Aorta (tissue), 5 donors: Measurements from ENCODE around the gene VSNL1. TPM values are rescaled to one million over a fixed set of nuclear protein-coding genes. Genes with fewer than 3 reads are reported as not detected.

Experiments used
- ATAC-seq: fragments of 200-7000 bp; cut with Tn5 transposase; one replicate; pipeline ENCODE4 v1.9.1; 2022; ENCODE audit warnings: moderate library complexity; ENCODE audit not compliant: low FRiP score
- DNase-seq, 2 donors: peaks; one replicate each; pipeline ENCODE4 v3.0.0-alpha.2; 2020
- H3K27ac ChIP-seq, 2 donors: one replicate each; pipeline ENCODE4 v1.5.1; 2013; ENCODE audit warnings: low read length in 2 of 2, mild to moderate bottlenecking in 2 of 2, moderate library complexity in 2 of 2, control low read depth in 1 of 2, inconsistent platforms in 1 of 2, low read depth in 1 of 2
- H3K27me3 ChIP-seq, 2 donors: one replicate each; pipeline ENCODE4 v1.6.1; 2013; ENCODE audit warnings: control low read depth in 1 of 2, low read length in 1 of 2, mild to moderate bottlenecking in 1 of 2, moderate library complexity in 1 of 2; ENCODE audit not compliant: insufficient read depth in 2 of 2, control insufficient read depth in 1 of 2
- H3K36me3 ChIP-seq, 2 donors: one replicate each; pipeline ENCODE4 v1.6.1; 2013; ENCODE audit warnings: control low read depth in 1 of 2, low read length in 1 of 2, mild to moderate bottlenecking in 1 of 2; ENCODE audit not compliant: insufficient read depth in 2 of 2, control insufficient read depth in 1 of 2
- H3K4me1 ChIP-seq, 2 donors: one replicate each; pipeline ENCODE4 v1.6.1; 2013; ENCODE audit warnings: low read length in 2 of 2, control low read depth in 1 of 2, mild to moderate bottlenecking in 1 of 2, moderate library complexity in 1 of 2; ENCODE audit not compliant: insufficient read depth in 2 of 2, control insufficient read depth in 1 of 2
- H3K4me3 ChIP-seq, 2 donors: one replicate each; pipeline ENCODE4 v1.5.1; 2013; ENCODE audit warnings: low read length in 2 of 2, control low read depth in 1 of 2, mild to moderate bottlenecking in 1 of 2
- H3K9me3 ChIP-seq: one replicate; pipeline ENCODE4 v1.6.1; 2013; ENCODE audit warnings: mild to moderate bottlenecking, low read length; ENCODE audit not compliant: control insufficient read depth
- WGBS, 2 donors: extraction: QIAGEN DNeasy Blood & Tissue Kit; methylation state at CpG; one replicate each; pipeline ENCODE4 v1.1.7; 2013; 5-methylcytosine and 5-hydroxymethylcytosine counted together
- intact Hi-C, 2 donors: fragments of 100-400 bp; cut with DNase I; formaldehyde crosslinking; loops; one replicate each; pipeline versions ENCODE4 v1.14.2 to v1.15.0; 2022
- polyA plus RNA-seq, 2 donors: library from polyadenylated mRNA; stranded (reverse); fragments of 200-250 nt; gene quantifications; one replicate each; pipeline ENCODE4 v1.2.3, GENCODE V29; 2013
- total RNA-seq, 2 donors: library from RNA; stranded (reverse); fragmentation: NEBNext Ultra II Directional; extraction: Animal tissue kit (Norgen Biotek cat#: 25700); gene quantifications; one replicate each; pipeline ENCODE4 v1.2.1, GENCODE V29; 2021
- donor health status: healthy with polysubstance abuse.
- donor health status: Bipolar disorder and iron deficiency.
- donor health status: DM: no; HTN: no; CAD: no.
- donor health status: DM: no; HTN: no; CAD: no.
- donor health status: DM: yes; HTN: yes; CAD: no.

The VSNL1 gene
- total and polyA plus RNA-seq, 4 donors, result not detected

- H3K9me3 ChIP-seq, result no peaks in the 10 kb centered on the region
- intact Hi-C loops, result no loop called here
- peaks cover 0 to 3% of the 10 kb centered on the region in 2 donors for H3K27me3 ChIP-seq
- DNase-seq (no peak), ATAC-seq (no peak)
- H3K4me3 ChIP-seq, result no peak overlapping the region
- H3K4me1 ChIP-seq, result no peaks in the 10 kb centered on the region
- 98 to 100% methylated on average over 1 of the region's 1 CpG for WGBS, 2 donors
- H3K36me3 ChIP-seq, result no peaks in the 10 kb centered on the region
- H3K27ac ChIP-seq, result no peak overlapping the region
These were observed 66.9 kb downstream of the VSNL1 start for GRCh38 chr2:17607379-17607778.

- intact Hi-C loops, result no loop called here
- DNase-seq (no peak), ATAC-seq (no peak)
- Histone ChIP-seq H3K4me3 (no peak overlapping the region), H3K4me1 (no peaks in the 10 kb centered on the region), H3K36me3 (no peaks in the 10 kb centered on the region), H3K27me3 (peaks cover 0 to 3% of the 10 kb centered on the region in 2 donors), H3K9me3 (no peaks in the 10 kb centered on the region), H3K27ac (no peak overlapping the region)
- 71 to 79% methylated on average over 4 of the region's 4 CpGs for WGBS, 2 donors
These were observed 67.8 kb downstream of the VSNL1 start for GRCh38 chr2:17608251-17608650.

- Histone ChIP-seq H3K27me3 (peaks cover 0 to 3% of the 10 kb centered on the region in 2 donors), H3K4me3 (no peak overlapping the region), H3K36me3 (no peaks in the 10 kb centered on the region), H3K27ac (no peak overlapping the region), H3K4me1 (no peaks in the 10 kb centered on the region), H3K9me3 (no peaks in the 10 kb centered on the region)
- WGBS, 2 donors, result 0 to 5% methylated on average over 3 of the region's 3 CpGs
- DNase-seq, result no peak
- ATAC-seq, result no peak
- intact Hi-C loops, result no loop called here
These were observed 70.0 kb downstream of the VSNL1 start for GRCh38 chr2:17610521-17610920.

GRCh38 chr2:17611036-17611435, 70.5 kb downstream of the VSNL1 start:
- intact Hi-C loops, result no loop called here
- DNase-seq, result no peak
- H3K36me3 ChIP-seq, result no peaks in the 10 kb centered on the region
- H3K4me3 ChIP-seq, result no peak overlapping the region
- no peak overlapping the region for H3K27ac ChIP-seq
- no peaks in the 10 kb centered on the region for H3K4me1 ChIP-seq
- peaks cover 0 to 3% of the 10 kb centered on the region in 2 donors for H3K27me3 ChIP-seq
- no peak for ATAC-seq
- WGBS, 2 donors, result 92% methylated on average over 3 of the region's 3 CpGs
- H3K9me3 ChIP-seq, result no peaks in the 10 kb centered on the region

DNA sequence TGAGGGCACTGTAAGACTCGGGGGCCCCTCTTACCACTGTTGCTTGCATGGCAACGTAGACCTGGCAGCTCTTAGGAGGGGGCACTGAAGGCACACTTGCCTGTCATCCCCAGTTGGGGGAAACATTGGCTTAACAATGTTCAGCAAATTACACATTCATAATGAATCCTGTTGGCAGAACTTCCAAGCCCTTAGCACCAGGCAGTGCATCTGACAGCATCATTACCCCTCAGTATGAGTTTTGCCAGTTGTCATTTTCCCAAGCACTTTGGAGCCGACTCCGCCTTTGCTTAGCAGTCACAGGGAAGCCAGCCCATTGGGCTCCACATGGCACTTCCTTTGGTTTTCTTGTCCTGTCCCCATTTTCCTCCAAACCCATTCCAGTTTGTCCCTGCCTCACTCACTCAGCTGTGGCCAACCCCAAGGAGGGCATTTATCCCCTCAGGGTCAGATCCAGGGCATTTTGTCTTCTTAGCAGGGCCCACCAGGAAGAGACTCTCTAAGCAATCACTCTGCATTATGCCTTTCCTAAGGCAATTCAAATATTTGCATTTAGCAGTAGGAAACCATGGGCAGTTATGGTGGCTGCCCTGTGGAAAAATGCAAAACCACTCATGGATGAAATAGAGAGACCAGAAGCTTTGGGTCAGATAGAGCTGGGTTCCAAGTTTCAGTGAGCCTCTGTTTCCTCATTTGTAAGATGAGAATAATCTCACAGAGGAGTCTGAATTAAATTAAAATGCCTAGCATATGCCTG, 73.9 kb downstream of the VSNL1 start:
- no peaks in the 10 kb centered on the region for H3K27me3 ChIP-seq
- WGBS, 2 donors, result 93 to 94% methylated on average over 4 of the region's 4 CpGs
- intact Hi-C loops, result no loop called here
- H3K4me3 ChIP-seq, result no peak overlapping the region
- H3K27ac ChIP-seq, result no peak overlapping the region
- ATAC-seq (no peak), DNase-seq (no peak)
- no peaks in the 10 kb centered on the region for H3K4me1 ChIP-seq
- no peaks in the 10 kb centered on the region for H3K36me3 ChIP-seq
- no peaks in the 10 kb centered on the region for H3K9me3 ChIP-seq

GRCh38 chr2:17615147-17615546, 74.7 kb downstream of the VSNL1 start:
- 77 to 80% methylated on average over 1 of the region's 1 CpG for WGBS, 2 donors
- ATAC-seq (no peak), DNase-seq (no peak)
- Histone ChIP-seq H3K4me3 (no peak overlapping the region), H3K36me3 (no peaks in the 10 kb centered on the region), H3K4me1 (no peaks in the 10 kb centered on the region), H3K9me3 (no peaks in the 10 kb centered on the region), H3K27me3 (no peaks in the 10 kb centered on the region), H3K27ac (no peak overlapping the region)
- intact Hi-C loops, result no loop called here

GRCh38 chr2:17615728-17616351, 75.3 kb downstream of the VSNL1 start:
- DNase-seq, result no peak
- WGBS, 2 donors, result 100% methylated on average over 1 of the region's 1 CpG

DNA sequence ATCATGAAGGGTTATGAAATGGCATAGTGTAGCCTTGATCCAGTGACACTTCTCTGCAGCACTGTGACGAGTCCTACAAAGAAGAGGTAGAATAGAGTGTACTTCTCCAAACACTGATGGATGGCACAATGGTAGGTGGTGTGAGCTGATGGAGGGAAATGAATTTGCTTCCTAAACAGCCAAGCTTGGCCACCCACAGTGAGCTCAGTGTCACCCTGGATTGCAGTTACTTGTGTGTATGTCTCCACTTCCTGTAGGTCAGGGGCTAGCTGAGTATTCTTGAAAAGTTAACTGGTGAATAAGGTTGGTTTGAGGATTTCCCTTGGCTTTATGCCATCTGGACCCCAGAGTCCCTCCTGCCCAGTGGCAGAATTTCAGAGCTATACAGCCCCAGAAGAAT, 75.9 kb downstream of the VSNL1 start:
- Histone ChIP-seq H3K4me1 (no peaks in the 10 kb centered on the region), H3K9me3 (no peaks in the 10 kb centered on the region), H3K27me3 (no peaks in the 10 kb centered on the region), H3K4me3 (no peak overlapping the region), H3K27ac (no peak overlapping the region), H3K36me3 (no peaks in the 10 kb centered on the region)
- ATAC-seq, result no peak
- WGBS, 2 donors, result 98 to 99% methylated on average over 1 of the region's 1 CpG
- DNase-seq, result no peak
- intact Hi-C loops, result no loop called here

More at GRCh38 chr2:17615728-17616351, 75.3 kb downstream of the VSNL1 start:
- no peak overlapping the region for H3K4me3 ChIP-seq
- H3K27me3 ChIP-seq, result no peaks in the 10 kb centered on the region
- intact Hi-C loops, result no loop called here
- H3K27ac ChIP-seq, result no peak overlapping the region
- no peak for ATAC-seq
- no peaks in the 10 kb centered on the region for H3K9me3 ChIP-seq
- H3K4me1 ChIP-seq, result no peaks in the 10 kb centered on the region
- H3K36me3 ChIP-seq, result no peaks in the 10 kb centered on the region

DNA sequence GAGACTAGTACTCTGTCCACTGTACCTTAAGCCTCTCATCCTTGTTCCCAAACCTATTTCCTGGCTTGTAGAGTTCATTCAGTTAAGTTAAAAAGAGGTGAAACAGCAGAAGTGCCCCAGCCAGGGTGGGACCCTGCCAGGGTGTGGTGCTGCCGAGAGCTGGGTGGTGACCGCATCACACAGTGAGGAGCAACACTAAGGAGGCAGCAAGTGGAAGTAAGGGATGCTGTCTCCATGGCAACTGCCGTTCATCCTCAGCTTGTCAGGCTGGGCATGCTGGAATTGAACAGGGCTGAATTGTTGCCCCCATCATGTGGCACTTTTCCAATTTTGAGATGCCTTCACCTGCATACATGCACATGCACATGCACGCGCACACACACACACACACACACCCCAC, 77.0 kb downstream of the VSNL1 start:
- DNase-seq (no peak), ATAC-seq (no peak)
- Histone ChIP-seq H3K4me1 (no peaks in the 10 kb centered on the region), H3K27me3 (no peaks in the 10 kb centered on the region), H3K4me3 (no peak overlapping the region), H3K27ac (no peak overlapping the region), H3K9me3 (no peaks in the 10 kb centered on the region), H3K36me3 (no peaks in the 10 kb centered on the region)
- intact Hi-C loops, result no loop called here
- 88 to 97% methylated on average over 5 of the region's 5 CpGs for WGBS, 2 donors
